ENCODE measurements around the gene IFTAP.
A peak's percentile ranks its signal among the peaks of the same experiment; 100 is the strongest.

DNA sequence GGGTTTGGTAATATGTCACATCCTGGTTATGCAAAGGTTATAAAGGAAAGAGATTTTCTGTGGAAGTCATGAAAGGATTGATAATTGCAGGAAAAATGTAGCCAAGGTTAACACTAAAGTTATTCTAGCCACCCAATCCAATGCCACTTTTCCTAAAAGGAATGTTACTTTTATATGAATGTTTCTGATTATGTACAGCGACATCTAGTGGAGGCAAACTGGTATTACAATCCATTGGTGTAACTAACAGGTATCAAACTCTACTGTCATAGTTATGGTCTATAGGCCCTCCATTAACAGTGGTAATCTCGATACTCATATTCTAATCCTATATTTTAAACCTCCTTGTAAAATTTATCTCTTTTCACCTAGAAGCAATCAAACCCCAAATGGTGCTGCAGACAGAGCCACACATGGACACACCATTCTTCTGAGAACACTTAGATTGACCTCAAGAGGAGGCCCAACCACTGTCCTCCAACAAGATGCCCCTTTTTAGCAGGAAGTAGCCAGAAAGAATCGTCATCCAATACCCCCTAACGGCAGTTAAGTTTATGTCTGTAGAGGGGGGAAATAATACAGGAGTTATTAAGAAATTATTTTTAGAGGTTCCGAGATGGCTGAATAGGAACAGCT lies 78.6 kb downstream of the IFTAP start:
- TF ChIP-seq, protein P1, sequence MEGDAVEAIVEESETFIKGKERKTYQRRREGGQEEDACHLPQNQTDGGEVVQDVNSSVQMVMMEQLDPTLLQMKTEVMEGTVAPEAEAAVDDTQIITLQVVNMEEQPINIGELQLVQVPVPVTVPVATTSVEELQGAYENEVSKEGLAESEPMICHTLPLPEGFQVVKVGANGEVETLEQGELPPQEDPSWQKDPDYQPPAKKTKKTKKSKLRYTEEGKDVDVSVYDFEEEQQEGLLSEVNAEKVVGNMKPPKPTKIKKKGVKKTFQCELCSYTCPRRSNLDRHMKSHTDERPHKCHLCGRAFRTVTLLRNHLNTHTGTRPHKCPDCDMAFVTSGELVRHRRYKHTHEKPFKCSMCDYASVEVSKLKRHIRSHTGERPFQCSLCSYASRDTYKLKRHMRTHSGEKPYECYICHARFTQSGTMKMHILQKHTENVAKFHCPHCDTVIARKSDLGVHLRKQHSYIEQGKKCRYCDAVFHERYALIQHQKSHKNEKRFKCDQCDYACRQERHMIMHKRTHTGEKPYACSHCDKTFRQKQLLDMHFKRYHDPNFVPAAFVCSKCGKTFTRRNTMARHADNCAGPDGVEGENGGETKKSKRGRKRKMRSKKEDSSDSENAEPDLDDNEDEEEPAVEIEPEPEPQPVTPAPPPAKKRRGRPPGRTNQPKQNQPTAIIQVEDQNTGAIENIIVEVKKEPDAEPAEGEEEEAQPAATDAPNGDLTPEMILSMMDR (IDR thresholded peaks at IDR 0.05) = peak; percentile 43 to 79 (median 78)
- no peak for TF ChIP-seq POLR2A (IDR thresholded peaks at IDR 0.05)

Measured in Peyer's patch (tissue), 4 donors.